SKM-1 (cell line): Measurements from ENCODE around the gene VEGFB.

Experiments used
- DNase-seq: peaks from one replicate; lab custom pipeline; 2025; ENCODE audit not compliant: unreplicated experiment; lab: John Stamatoyannopoulos, UW

VEGFB gene

GRCh38 chr11:64276653-64277431, 42.5 kb downstream of the VEGFB start:
- no peak for DNase-seq

- DNase-seq: no peak
These were observed 44.3 kb downstream of the VEGFB start for GRCh38 chr11:64278576-64279190.

GRCh38 chr11:64281957-64282770, 47.8 kb downstream of the VEGFB start:
- DNase-seq: no peak

GRCh38 chr11:64283092-64283491, 48.7 kb downstream of the VEGFB start:
- no peak for DNase-seq

- DNase-seq: peak; percentile 87
These were observed 49.9 kb downstream of the VEGFB start, which contains the start of gene BAD for GRCh38 chr11:64284048-64284961. BAD (minus strand) TSS chr11:64284665; CDS start chr11:64284368, 297 bp downstream.

GRCh38 chr11:64284962-64285884, 50.8 kb downstream of the VEGFB start, which contains the start of gene GPR137:
GPR137 (plus strand) TSS chr11:64285848; CDS start chr11:64286525, 677 bp downstream.
- peak; percentile 42 for DNase-seq

- DNase-seq: no peak
These were observed 51.8 kb downstream of the VEGFB start for GRCh38 chr11:64285885-64286800.

GRCh38 chr11:64286801-64287159, 52.4 kb downstream of the VEGFB start:
- DNase-seq: no peak

- no peak for DNase-seq
These were observed 53.4 kb downstream of the VEGFB start for GRCh38 chr11:64287676-64288352.

GRCh38 chr11:64288353-64288750, 54.0 kb downstream of the VEGFB start:
- DNase-seq: no peak
